A549 (cell line): ENCODE data around the gene PHOX2A. TPM values are rescaled to one million over a fixed set of nuclear protein-coding genes. Genes with fewer than 3 reads are reported as not detected.

Experiments
- ATAC-seq, 2 experiments: fragments of 200-7000 bp in 1 of 2; fragments of >200 bp in 1 of 2; cut with Nextera tagmentation in 1 of 2; cut with Tn5 transposase in 1 of 2; 3 replicates each; pipeline versions ENCODE4 v1.8.0 to v1.9.1; 2018 to 2020; ENCODE audit warnings: mild to moderate bottlenecking in 1 of 2, moderate library complexity in 1 of 2
- CTCF ChIA-PET: fragments of 300-600 bp; sonication (Branson Sonifier 250); formaldehyde crosslinking; extraction: SDS; loops from one replicate; lab custom pipeline; 2021; ENCODE audit warnings: antibody characterized with exemption, inconsistent platforms; lab: Yijun Ruan, JAX
- POLR2A ChIA-PET: fragments of 350-600 bp; formaldehyde crosslinking; extraction: SDS; loops from one replicate; lab custom pipeline; 2021; ENCODE audit warnings: antibody characterized with exemption, inconsistent platforms; lab: Yijun Ruan, JAX
- DNase-seq, 2 experiments: peaks; one replicate each; pipeline versions ENCODE4 v3.0.0 to v3.0.0-alpha.2; 2011 to 2016; ENCODE audit warnings: low read depth in 1 of 2, low spot score in 1 of 2
- FAIRE-seq: peaks from 2 replicates; lab custom pipeline; 2011; peaks lifted over from hg19 to GRCh38; lab: Jason Lieb, UNC
- H3K27ac ChIP-seq, 2 experiments: fragments of >200 bp; sonication (Bioruptor Twin); formaldehyde crosslinking; 3 replicates each; pipeline ENCODE4 v1.5.1; 2016 to 2017
- H3K4me1 ChIP-seq: fragments of >200 bp; sonication (Bioruptor Twin); formaldehyde crosslinking; 3 replicates; pipeline ENCODE4 v1.6.1; 2016
- H3K4me2 ChIP-seq: fragments of >200 bp; sonication (Bioruptor Twin); formaldehyde crosslinking; 3 replicates; pipeline ENCODE4 v1.6.1; 2016
- H3K4me3 ChIP-seq: fragments of >200 bp; sonication (Bioruptor Twin); formaldehyde crosslinking; 3 replicates; pipeline ENCODE4 v1.5.1; 2016
- H3K9me3 ChIP-seq: fragments of >200 bp; sonication (Bioruptor Twin); formaldehyde crosslinking; 3 replicates; pipeline ENCODE4 v1.6.1; 2016
- CBX2 ChIP-seq: fragments of 200-600 bp; sonication (generic); IDR thresholded peaks from 2 replicates; pipeline ENCODE4 v1.6.1; 2016; ENCODE audit warnings: low read depth, mild to moderate bottlenecking, borderline replicate concordance
- CBX8 ChIP-seq: fragments of 200-600 bp; sonication (generic); IDR thresholded peaks from 2 replicates; pipeline ENCODE4 v1.6.1; 2016
- CEBPB ChIP-seq, 2 experiments: fragments of >200 bp in 1 of 2; sonication (Bioruptor Twin) in 1 of 2; formaldehyde crosslinking in 1 of 2; IDR thresholded peaks; 2 replicates each; pipeline ENCODE4 v1.6.1; 2012 to 2016
- HEYL ChIP-seq: fragments of 250-450 bp; sonication (Bioruptor Pico); IDR thresholded peaks from 2 replicates; pipeline ENCODE4 v1.8.0; 2021; ENCODE audit warnings: mild to moderate bottlenecking, moderate library complexity
- HOXA7 ChIP-seq: fragments of 250-450 bp; sonication (Bioruptor Pico); IDR thresholded peaks from 2 replicates; pipeline ENCODE4 v1.5.0; 2020; ENCODE audit warnings: mild to moderate bottlenecking, moderate library complexity
- HOXB5 ChIP-seq: fragments of 250-450 bp; sonication (Bioruptor Pico); IDR thresholded peaks from 2 replicates; pipeline ENCODE4 v1.5.0; 2020; ENCODE audit warnings: mild to moderate bottlenecking, moderate library complexity
- JUN ChIP-seq, 2 experiments: fragments of >200 bp; sonication (Bioruptor Twin); formaldehyde crosslinking; IDR thresholded peaks; 2 replicates in 1 of 2; 3 replicates in 1 of 2; pipeline ENCODE4 v1.6.1; 2016 to 2017
- KDM1A ChIP-seq: fragments of 200-600 bp; sonication (generic); IDR thresholded peaks from 2 replicates; pipeline ENCODE4 v1.6.1; 2016; ENCODE audit warnings: low read depth, mild to moderate bottlenecking
- NPAS2 ChIP-seq: fragments of 250-450 bp; sonication (Bioruptor Pico); IDR thresholded peaks from 2 replicates; pipeline ENCODE4 v1.8.0; 2022; ENCODE audit warnings: mild to moderate bottlenecking, moderate library complexity, borderline replicate concordance
- PHF8 ChIP-seq: fragments of 200-600 bp; sonication (generic); IDR thresholded peaks from 2 replicates; pipeline ENCODE4 v1.6.1; 2016; ENCODE audit warnings: low read depth, mild to moderate bottlenecking, antibody characterized with exemption, moderate library complexity, borderline replicate concordance
- RARB ChIP-seq: fragments of 250-450 bp; sonication (Bioruptor Pico); IDR thresholded peaks from 2 replicates; pipeline ENCODE4 v1.8.0; 2021; ENCODE audit warnings: mild to moderate bottlenecking, moderate library complexity
- RCOR1 ChIP-seq: fragments of 150-350 bp; IDR thresholded peaks from 2 replicates; pipeline ENCODE4 v1.6.1; 2014; ENCODE audit warnings: antibody characterized with exemption, low read length, low read depth
- ZC3H11A ChIP-seq: fragments of 450-650 bp; IDR thresholded peaks from 2 replicates; pipeline ENCODE4 v1.6.1; 2014; ENCODE audit warnings: antibody characterized with exemption, mild to moderate bottlenecking
- ZSCAN20 ChIP-seq: fragments of 250-450 bp; sonication (Bioruptor Pico); IDR thresholded peaks from 2 replicates; pipeline ENCODE4 v1.8.0; 2022; ENCODE audit warnings: mild to moderate bottlenecking, moderate library complexity
- WGBS: methylation state at CpG from one replicate; pipeline ENCODE4 v1.1.6; 2017; ENCODE audit errors: missing lambda C conversion rate; 5-methylcytosine and 5-hydroxymethylcytosine counted together
- polyA plus RNA-seq, 4 experiments: library from polyadenylated mRNA; depleted of rRNA in 3 of 4; stranded (reverse); fragments of >200 nt; fragmentation: RNase III in 1 of 4; extraction: RNeasy Plus Mini Kit Qiagen cat#74134 plus additional on column Dnase treatment in 1 of 4; gene quantifications; 2 replicates in 3 of 4; 3 replicates in 1 of 4; pipeline ENCODE4 v1.2.3, GENCODE V29; 2011 to 2017
- TF ChIP-seq, protein P1 (sequence below): IDR thresholded peaks from 2 replicates; pipeline ENCODE4 v1.6.1; 2012
- TF ChIP-seq, protein P2 (sequence below): fragments of 200-600 bp; sonication (generic); IDR thresholded peaks from 2 replicates; pipeline ENCODE4 v1.6.1; 2016; ENCODE audit warnings: antibody characterized with exemption, mild to moderate bottlenecking, moderate library complexity
- TF ChIP-seq, protein P3 (sequence below): fragments of 150-350 bp; IDR thresholded peaks from 2 replicates; pipeline ENCODE4 v1.6.1; 2014; ENCODE audit warnings: low read depth, mild to moderate bottlenecking, low read length
- TF ChIP-seq, protein P4 (sequence below): IDR thresholded peaks from 2 replicates; pipeline ENCODE4 v1.6.1; 2012; ENCODE audit warnings: low read depth, borderline replicate concordance

The PHOX2A gene
- polyA plus RNA-seq, 2 of the 4 experiments (the other 2 are of a cell fraction) = not detected

DNA sequence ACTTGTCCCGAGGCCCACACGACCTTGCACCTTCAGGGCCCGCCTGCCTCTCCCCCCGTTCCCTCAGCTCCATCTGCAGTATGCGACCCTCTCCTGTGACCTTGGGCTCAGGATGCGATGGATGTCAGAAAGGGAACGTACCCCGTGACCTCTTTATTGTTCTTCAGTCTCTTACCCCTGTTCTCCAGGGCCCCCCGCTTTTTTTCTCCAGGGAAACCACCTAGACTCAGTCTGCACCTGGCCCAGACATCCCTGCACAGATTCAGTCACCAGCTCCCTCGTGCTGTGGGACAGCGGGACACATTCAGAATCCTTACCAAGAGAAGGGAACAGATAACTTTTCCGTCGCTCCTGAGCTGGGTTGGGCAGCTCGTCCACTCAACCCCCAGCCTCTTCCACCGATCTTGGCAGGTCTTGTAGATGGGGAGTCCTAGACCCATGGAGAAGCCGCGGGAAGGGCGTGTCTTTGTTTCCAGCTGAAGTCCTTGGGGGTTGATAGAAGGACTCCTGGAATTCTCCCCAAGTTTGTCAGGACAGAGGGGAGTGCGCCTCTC lies 1.4 kb upstream of the PHOX2A start:
- TF ChIP-seq RCOR1 (no peak), CEBPB (IDR thresholded peaks at IDR 0.05) (no peak)
- no peak for ATAC-seq
- no peak for DNase-seq
- H3K9me3 ChIP-seq = 0 out of 3 replicates have a peak, but pooled peaks cover 3% of the 10 kb centered on the region
- H3K4me2 ChIP-seq = no peak overlapping the region
- ChIA-PET POLR2A (no interaction called here), CTCF (interaction anchor here (0.6 to 1.5 kb wide), 4 partner anchors 9 to 242 kb away, joined by 3 to 5 read pairs (median 4); no protein-coding TSS in a partner anchor)
- no peaks in the 10 kb centered on the region for H3K4me1 ChIP-seq
- H3K27ac ChIP-seq = no peak overlapping the region
- WGBS = 61% methylated on average over 19 of the region's 19 CpGs
- H3K4me3 ChIP-seq = no peak overlapping the region
- no peak for FAIRE-seq

DNA sequence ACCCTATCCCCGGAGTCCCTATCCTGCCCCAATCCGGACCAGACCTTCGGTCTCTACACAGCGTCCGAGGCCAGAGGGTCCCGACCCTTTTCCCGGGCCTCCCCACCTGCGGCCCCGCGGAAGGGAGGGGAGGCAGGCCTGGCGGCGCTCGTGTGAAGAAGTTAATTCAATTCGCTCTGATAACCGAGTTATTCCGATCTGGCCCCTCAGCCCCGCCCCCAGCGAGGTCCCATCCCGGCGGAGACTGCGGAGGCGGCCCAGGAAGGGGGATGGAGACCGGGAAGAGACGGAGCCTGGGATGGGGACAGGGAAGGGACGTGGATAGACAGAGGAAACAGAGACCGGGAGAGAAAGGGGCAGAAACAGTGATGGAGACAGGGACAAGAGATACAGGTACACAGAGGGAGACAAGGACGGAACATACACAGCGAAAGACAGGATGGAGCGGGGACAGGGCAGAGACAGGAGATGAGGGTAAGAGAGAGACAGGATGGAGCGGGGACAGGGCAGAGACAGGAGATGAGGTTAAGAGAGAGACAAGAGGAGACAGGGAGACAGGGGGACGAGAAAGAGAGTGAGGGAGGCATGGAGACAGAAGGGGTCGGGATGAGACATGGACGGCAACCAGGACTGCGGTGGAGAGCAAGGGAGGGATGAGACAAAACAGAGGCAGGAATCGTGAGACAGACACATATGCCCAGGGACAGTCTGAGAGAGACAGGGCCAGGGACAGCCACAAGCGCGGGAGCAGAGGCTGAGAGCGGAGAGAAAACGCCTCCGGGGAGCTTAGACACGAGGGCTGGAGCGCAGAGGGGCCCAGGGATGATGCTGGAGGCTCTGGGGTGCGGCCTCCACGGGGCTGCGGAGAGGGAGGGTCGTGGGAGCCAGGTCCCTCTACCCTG lies 636 bp upstream of the PHOX2A start:
- WGBS = 61% methylated on average over 46 of the region's 46 CpGs
- ATAC-seq (no peak), DNase-seq (no peak), FAIRE-seq (no peak)
- CTCF ChIA-PET = interaction anchor here (0.6 to 1.5 kb wide), 3 partner anchors 8 to 169 kb away, joined by 3 to 5 read pairs (median 4); no protein-coding TSS in a partner anchor
- Histone ChIP-seq H3K27ac (no peak overlapping the region), H3K4me1 (no peaks in the 10 kb centered on the region), H3K4me2 (no peak overlapping the region), H3K9me3 (0 out of 3 replicates have a peak, but pooled peaks cover 3% of the 10 kb centered on the region), H3K4me3 (no peak overlapping the region)
- POLR2A ChIA-PET = no interaction called here
- TF ChIP-seq ZC3H11A = peak; percentile 2; the same call in 1 of the 2 replicates
- no peak for TF ChIP-seq KDM1A
- no peak for TF ChIP-seq CBX2

DNA sequence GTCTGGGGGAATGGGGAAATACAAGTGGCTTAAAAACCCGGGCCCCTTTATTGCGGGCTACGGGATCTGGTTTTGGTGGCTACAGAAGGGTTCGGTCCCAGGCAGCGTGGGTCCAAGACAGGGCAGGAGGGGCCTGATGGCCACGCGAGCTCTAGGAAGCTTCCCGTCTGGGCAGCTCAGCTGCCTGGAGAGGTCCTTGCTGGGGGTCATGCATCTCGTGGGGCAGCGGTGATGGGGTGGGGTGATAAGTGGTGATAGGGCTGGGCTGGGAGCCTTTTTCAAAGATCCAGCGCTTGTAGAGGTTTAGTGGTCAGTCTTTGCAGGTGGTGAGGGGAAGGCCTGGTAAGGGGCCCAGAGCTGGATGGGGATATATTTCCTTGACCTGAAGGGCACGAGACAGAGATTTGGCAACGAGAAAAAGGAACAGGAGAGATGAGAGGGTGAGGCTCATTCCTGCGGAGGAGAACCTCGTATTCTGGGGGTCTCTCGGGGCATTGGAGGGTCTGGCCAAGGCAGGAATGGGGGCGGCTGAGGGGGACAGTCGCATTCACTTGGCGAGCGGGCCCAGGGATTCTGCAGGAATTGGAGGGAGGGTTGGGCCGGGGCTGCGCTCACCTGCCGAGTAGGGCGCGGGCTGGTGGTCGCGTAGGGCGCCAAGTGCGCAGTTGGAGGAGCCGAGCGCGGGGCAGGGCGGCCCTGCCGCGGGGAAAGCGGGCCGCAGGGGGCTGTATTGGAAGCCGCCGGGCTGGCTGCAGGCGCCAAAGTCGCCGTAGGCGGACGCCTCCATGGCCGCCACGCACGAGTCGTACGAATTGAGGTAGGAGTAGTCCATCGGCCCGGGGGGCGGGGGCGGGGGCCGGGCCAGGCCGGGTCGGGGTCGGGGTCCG lies 560 bp downstream of the PHOX2A start:
- no peak for FAIRE-seq
- Histone ChIP-seq H3K9me3 (0 out of 3 replicates have a peak, but pooled peaks cover 3% of the 10 kb centered on the region), H3K4me2 (no peak overlapping the region), H3K4me3 (no peak overlapping the region), H3K4me1 (peaks cover under 1% of the 10 kb centered on the region; the same call in 1 of the 3 replicates), H3K27ac (no peak overlapping the region)
- ChIA-PET POLR2A (interaction anchor here (0.6 kb wide), 1 partner anchor 15 kb away, joined by 3 read pairs; no protein-coding TSS in a partner anchor), CTCF (interaction anchor here (0.6 to 0.9 kb wide), 3 partner anchors 61 to 171 kb away, joined by 3 to 4 read pairs (median 3); no protein-coding TSS in a partner anchor)
- no peak for ATAC-seq
- no peak for TF ChIP-seq ZSCAN20 (CRISPR knock-in tag)
- TF ChIP-seq PHF8 = no peak
- TF ChIP-seq RCOR1 = no peak
- TF ChIP-seq, protein P1, sequence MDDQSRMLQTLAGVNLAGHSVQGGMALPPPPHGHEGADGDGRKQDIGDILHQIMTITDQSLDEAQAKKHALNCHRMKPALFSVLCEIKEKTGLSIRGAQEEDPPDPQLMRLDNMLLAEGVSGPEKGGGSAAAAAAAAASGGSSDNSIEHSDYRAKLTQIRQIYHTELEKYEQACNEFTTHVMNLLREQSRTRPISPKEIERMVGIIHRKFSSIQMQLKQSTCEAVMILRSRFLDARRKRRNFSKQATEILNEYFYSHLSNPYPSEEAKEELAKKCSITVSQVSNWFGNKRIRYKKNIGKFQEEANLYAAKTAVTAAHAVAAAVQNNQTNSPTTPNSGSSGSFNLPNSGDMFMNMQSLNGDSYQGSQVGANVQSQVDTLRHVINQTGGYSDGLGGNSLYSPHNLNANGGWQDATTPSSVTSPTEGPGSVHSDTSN = no peak
- DNase-seq = no peak
- 89% methylated on average over 40 of the region's 58 CpGs for WGBS

DNA sequence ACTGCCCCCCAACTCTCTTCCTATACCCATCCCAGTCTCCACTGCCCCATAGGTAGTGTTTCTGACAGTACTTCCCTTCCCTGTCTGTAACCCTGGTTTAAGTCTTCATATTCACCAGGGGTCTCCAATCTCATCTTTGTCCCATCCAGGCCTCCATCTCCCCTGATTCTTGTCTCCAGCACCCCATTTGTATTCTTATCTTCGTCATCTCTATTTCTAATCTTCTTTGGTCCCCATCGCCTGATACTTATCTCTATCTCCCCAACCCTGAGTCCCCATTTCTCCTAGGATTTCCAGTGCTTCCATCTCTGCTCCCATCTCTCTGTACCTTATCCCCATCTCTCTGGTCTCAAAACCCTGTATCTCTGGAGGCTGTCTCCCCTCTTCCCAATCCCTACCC lies 1.8 kb downstream of the PHOX2A start:
- TF ChIP-seq RARB (CRISPR knock-in tag) (no peak), JUN (IDR thresholded peaks at IDR 0.05) (no peak), CBX8 (no peak), NPAS2 (CRISPR knock-in tag) (no peak), RCOR1 (no peak), HOXB5 (CRISPR knock-in tag) (no peak), HOXA7 (CRISPR knock-in tag) (no peak), HEYL (CRISPR knock-in tag) (no peak)
- TF ChIP-seq, protein P2, sequence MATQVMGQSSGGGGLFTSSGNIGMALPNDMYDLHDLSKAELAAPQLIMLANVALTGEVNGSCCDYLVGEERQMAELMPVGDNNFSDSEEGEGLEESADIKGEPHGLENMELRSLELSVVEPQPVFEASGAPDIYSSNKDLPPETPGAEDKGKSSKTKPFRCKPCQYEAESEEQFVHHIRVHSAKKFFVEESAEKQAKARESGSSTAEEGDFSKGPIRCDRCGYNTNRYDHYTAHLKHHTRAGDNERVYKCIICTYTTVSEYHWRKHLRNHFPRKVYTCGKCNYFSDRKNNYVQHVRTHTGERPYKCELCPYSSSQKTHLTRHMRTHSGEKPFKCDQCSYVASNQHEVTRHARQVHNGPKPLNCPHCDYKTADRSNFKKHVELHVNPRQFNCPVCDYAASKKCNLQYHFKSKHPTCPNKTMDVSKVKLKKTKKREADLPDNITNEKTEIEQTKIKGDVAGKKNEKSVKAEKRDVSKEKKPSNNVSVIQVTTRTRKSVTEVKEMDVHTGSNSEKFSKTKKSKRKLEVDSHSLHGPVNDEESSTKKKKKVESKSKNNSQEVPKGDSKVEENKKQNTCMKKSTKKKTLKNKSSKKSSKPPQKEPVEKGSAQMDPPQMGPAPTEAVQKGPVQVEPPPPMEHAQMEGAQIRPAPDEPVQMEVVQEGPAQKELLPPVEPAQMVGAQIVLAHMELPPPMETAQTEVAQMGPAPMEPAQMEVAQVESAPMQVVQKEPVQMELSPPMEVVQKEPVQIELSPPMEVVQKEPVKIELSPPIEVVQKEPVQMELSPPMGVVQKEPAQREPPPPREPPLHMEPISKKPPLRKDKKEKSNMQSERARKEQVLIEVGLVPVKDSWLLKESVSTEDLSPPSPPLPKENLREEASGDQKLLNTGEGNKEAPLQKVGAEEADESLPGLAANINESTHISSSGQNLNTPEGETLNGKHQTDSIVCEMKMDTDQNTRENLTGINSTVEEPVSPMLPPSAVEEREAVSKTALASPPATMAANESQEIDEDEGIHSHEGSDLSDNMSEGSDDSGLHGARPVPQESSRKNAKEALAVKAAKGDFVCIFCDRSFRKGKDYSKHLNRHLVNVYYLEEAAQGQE = no peak
- TF ChIP-seq, protein P3, sequence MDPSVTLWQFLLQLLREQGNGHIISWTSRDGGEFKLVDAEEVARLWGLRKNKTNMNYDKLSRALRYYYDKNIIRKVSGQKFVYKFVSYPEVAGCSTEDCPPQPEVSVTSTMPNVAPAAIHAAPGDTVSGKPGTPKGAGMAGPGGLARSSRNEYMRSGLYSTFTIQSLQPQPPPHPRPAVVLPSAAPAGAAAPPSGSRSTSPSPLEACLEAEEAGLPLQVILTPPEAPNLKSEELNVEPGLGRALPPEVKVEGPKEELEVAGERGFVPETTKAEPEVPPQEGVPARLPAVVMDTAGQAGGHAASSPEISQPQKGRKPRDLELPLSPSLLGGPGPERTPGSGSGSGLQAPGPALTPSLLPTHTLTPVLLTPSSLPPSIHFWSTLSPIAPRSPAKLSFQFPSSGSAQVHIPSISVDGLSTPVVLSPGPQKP = no peak
- TF ChIP-seq, protein P4, sequence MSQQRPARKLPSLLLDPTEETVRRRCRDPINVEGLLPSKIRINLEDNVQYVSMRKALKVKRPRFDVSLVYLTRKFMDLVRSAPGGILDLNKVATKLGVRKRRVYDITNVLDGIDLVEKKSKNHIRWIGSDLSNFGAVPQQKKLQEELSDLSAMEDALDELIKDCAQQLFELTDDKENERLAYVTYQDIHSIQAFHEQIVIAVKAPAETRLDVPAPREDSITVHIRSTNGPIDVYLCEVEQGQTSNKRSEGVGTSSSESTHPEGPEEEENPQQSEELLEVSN = no peak
- TF ChIP-seq, all 56 proteins: peak for 0
- Histone ChIP-seq H3K27ac (no peak overlapping the region), H3K4me2 (no peak overlapping the region), H3K4me1 (peaks cover 12% of the 10 kb centered on the region), H3K9me3 (0 out of 3 replicates have a peak, but pooled peaks cover 3% of the 10 kb centered on the region), H3K4me3 (no peak overlapping the region)
- WGBS = 87% methylated on average over 2 of the region's 2 CpGs
- ATAC-seq (no peak), FAIRE-seq (no peak), DNase-seq (no peak)
- POLR2A ChIA-PET = no interaction called here
- CTCF ChIA-PET = interaction anchor here (0.9 kb wide), 1 partner anchor 172 kb away, joined by 3 read pairs; no protein-coding TSS in a partner anchor
